Stomach (tissue), 4 donors: ENCODE results near the gene CDC20B.

Source experiments
- CTCF ChIP-seq, 7 experiments: fragments of 450-650 bp in 4 of 7; fragments of 200-600 bp in 3 of 7; sonication (generic) in 3 of 7; IDR thresholded peaks; one replicate each; pipeline ENCODE4 v1.5.1; 2016 to 2019; ENCODE audit warnings: antibody characterized with exemption in 7 of 7, control low read depth in 2 of 7, mild to moderate bottlenecking in 1 of 7
- POLR2AphosphoS5 ChIP-seq, 3 donors: sonication (generic); formaldehyde crosslinking; IDR thresholded peaks; one replicate each; pipeline ENCODE4 v1.6.1; 2016; ENCODE audit warnings: antibody characterized with exemption in 3 of 3

GRCh38 chr5:55104946-55105701 lies 67.9 kb downstream of the CDC20B start:
- TF ChIP-seq POLR2AphosphoS5 (IDR thresholded peaks at IDR 0.05) (no peak), CTCF (IDR thresholded peaks at IDR 0.05) (no peak)
